Nephron (organoid): ENCODE results near the gene WDR64.

Source experiments
- H3K27ac Mint-ChIP-seq, 3 experiments: 2 replicates each; pipeline ENCODE4 v1.8.0; 2020; ENCODE audit warnings: mixed read lengths in 3 of 3, mild to moderate bottlenecking in 2 of 3, moderate library complexity in 1 of 3
- H3K27me3 Mint-ChIP-seq: 2 replicates; pipeline ENCODE4 v1.8.0; 2021; ENCODE audit warnings: low read depth, mild to moderate bottlenecking, moderate library complexity, mixed read lengths
- H3K36me3 Mint-ChIP-seq: 2 replicates; pipeline ENCODE4 v1.8.0; 2020; ENCODE audit warnings: low read depth, mixed read lengths
- H3K4me1 Mint-ChIP-seq: 2 replicates; pipeline ENCODE4 v1.8.0; 2020; ENCODE audit warnings: mixed read lengths
- H3K4me3 Mint-ChIP-seq, 3 experiments: 2 replicates each; pipeline ENCODE4 v1.8.0; 2020; ENCODE audit warnings: mild to moderate bottlenecking in 3 of 3, mixed read lengths in 3 of 3, moderate library complexity in 2 of 3
- H3K9me3 Mint-ChIP-seq: 2 replicates; pipeline ENCODE4 v1.8.0; 2020; ENCODE audit warnings: mixed read lengths
- CTCF ChIP-seq, 3 experiments: fragments of 200-600 bp; sonication (generic); IDR thresholded peaks; one replicate each; pipeline ENCODE4 v1.5.0; 2021; ENCODE audit warnings: antibody characterized with exemption in 3 of 3; ENCODE audit not compliant: unreplicated experiment in 3 of 3

The WDR64 gene

GRCh38 chr1:241638909-241639622 lies 13.0 kb upstream of the WDR64 start:
- H3K27ac Mint-ChIP-seq = peak overlapping the region; percentile 48 to 79 (median 65)
- H3K9me3 Mint-ChIP-seq = peaks cover 10% of the 10 kb centered on the region
- H3K36me3 Mint-ChIP-seq = peaks cover 26% of the 10 kb centered on the region
- peak overlapping the region; percentile 87 to 89 (median 88) for H3K4me3 Mint-ChIP-seq
- peaks cover 33% of the 10 kb centered on the region for H3K4me1 Mint-ChIP-seq
- TF ChIP-seq CTCF (IDR thresholded peaks at IDR 0.05; ENCODE audit: unreplicated experiment in 3 of 3) = no peak
- no peaks in the 10 kb centered on the region for H3K27me3 Mint-ChIP-seq

- Mint-ChIP-seq H3K4me3 (peak overlapping the region; percentile 87 to 89 (median 88)), H3K9me3 (peaks cover 10% of the 10 kb centered on the region), H3K27me3 (no peaks in the 10 kb centered on the region), H3K27ac (peak overlapping the region; percentile 48 to 79 (median 65)), H3K4me1 (peaks cover 33% of the 10 kb centered on the region), H3K36me3 (peaks cover 19% of the 10 kb centered on the region)
- no peak for TF ChIP-seq CTCF (IDR thresholded peaks at IDR 0.05; ENCODE audit: unreplicated experiment in 3 of 3)
These were observed 12.4 kb upstream of the WDR64 start for GRCh38 chr1:241639623-241640148.

GRCh38 chr1:241640149-241640866 lies 11.8 kb upstream of the WDR64 start, which contains the start of the genes CHML and OPN3:
CHML (minus strand) TSS chr1:241640369; CDS start chr1:241635766, 4,603 bp downstream.
OPN3 (minus strand) TSS chr1:241640369; CDS start chr1:241640254, 115 bp downstream.
- no peaks in the 10 kb centered on the region for H3K27me3 Mint-ChIP-seq
- H3K36me3 Mint-ChIP-seq = peaks cover 13% of the 10 kb centered on the region
- peak within 1 kb of the TSS; percentile 65 to 79 (median 77) for H3K27ac Mint-ChIP-seq
- TF ChIP-seq CTCF (IDR thresholded peaks at IDR 0.05; ENCODE audit: unreplicated experiment in 3 of 3) = no peak
- H3K4me3 Mint-ChIP-seq = peak within 1 kb of the TSS; percentile 87 to 89 (median 88)
- peaks cover 33% of the 10 kb centered on the region for H3K4me1 Mint-ChIP-seq
- peaks cover 10% of the 10 kb centered on the region for H3K9me3 Mint-ChIP-seq

GRCh38 chr1:241640867-241641622 lies 11.0 kb upstream of the WDR64 start:
- no peak for TF ChIP-seq CTCF (IDR thresholded peaks at IDR 0.05; ENCODE audit: unreplicated experiment in 3 of 3)
- H3K4me1 Mint-ChIP-seq = peaks cover 33% of the 10 kb centered on the region
- H3K9me3 Mint-ChIP-seq = peaks cover 10% of the 10 kb centered on the region
- peak overlapping the region; percentile 79 to 88 (median 83) for H3K4me3 Mint-ChIP-seq
- H3K27me3 Mint-ChIP-seq = no peaks in the 10 kb centered on the region
- H3K36me3 Mint-ChIP-seq = peaks cover 8% of the 10 kb centered on the region
- peak overlapping the region; percentile 65 to 77 (median 75) for H3K27ac Mint-ChIP-seq

GRCh38 chr1:241641773-241642592 lies 10.1 kb upstream of the WDR64 start:
- peaks cover under 1% of the 10 kb centered on the region for H3K36me3 Mint-ChIP-seq
- peaks cover 10% of the 10 kb centered on the region for H3K9me3 Mint-ChIP-seq
- H3K4me1 Mint-ChIP-seq = peaks cover 25% of the 10 kb centered on the region
- H3K27ac Mint-ChIP-seq = no peak overlapping the region
- TF ChIP-seq CTCF (IDR thresholded peaks at IDR 0.05; ENCODE audit: unreplicated experiment in 3 of 3) = no peak
- H3K27me3 Mint-ChIP-seq = no peaks in the 10 kb centered on the region
- H3K4me3 Mint-ChIP-seq = peak overlapping the region; percentile 79 to 88 (median 83)
